Testis (tissue), 3 donors: ENCODE measurements around the gene CACYBP. TPM values are rescaled to one million over a fixed set of nuclear protein-coding genes. Genes with fewer than 3 reads are reported as not detected.

Source experiments
- DNase-seq: peaks from one replicate; pipeline ENCODE4 v3.0.0-alpha.2; 2019
- H3K27ac ChIP-seq, 2 donors: fragments of 200-600 bp; sonication (generic); one replicate each; pipeline ENCODE4 v1.5.1; 2019
- H3K27me3 ChIP-seq: fragments of 200-600 bp; sonication (generic); one replicate; pipeline ENCODE4 v1.5.1; 2019
- H3K36me3 ChIP-seq: fragments of 200-600 bp; sonication (generic); one replicate; pipeline ENCODE4 v1.5.1; 2017; ENCODE audit warnings: low read depth; ENCODE audit errors: missing control alignments
- H3K4me1 ChIP-seq: fragments of 200-600 bp; sonication (generic); one replicate; pipeline ENCODE4 v1.5.1; 2019
- H3K4me3 ChIP-seq, 2 donors: fragments of 200-600 bp; sonication (generic); one replicate each; pipeline ENCODE4 v1.5.1; 2017 to 2019
- H3K9me3 ChIP-seq: fragments of 200-600 bp; sonication (generic); one replicate; pipeline ENCODE4 v1.5.1; 2017
- CTCF ChIP-seq, 3 experiments: fragments of 450-650 bp in 2 of 3; fragments of 200-600 bp in 1 of 3; sonication (generic) in 1 of 3; IDR thresholded peaks; one replicate each; pipeline ENCODE4 v1.5.1; 2016 to 2019; ENCODE audit warnings: antibody characterized with exemption in 3 of 3, mild to moderate bottlenecking in 2 of 3, moderate library complexity in 1 of 3
- POLR2A ChIP-seq: fragments of 450-650 bp; IDR thresholded peaks from one replicate; pipeline ENCODE4 v1.6.1; 2017; ENCODE audit warnings: antibody characterized with exemption, mild to moderate bottlenecking, moderate library complexity
- WGBS, 2 donors: methylation state at CpG; one replicate each; pipeline ENCODE4 v1.1.5; 2018; 5-methylcytosine and 5-hydroxymethylcytosine counted together
- intact Hi-C: fragments of 100-400 bp; cut with DNase I; formaldehyde crosslinking; loops from one replicate; pipeline ENCODE4 v1.15.1; 2023; ENCODE audit warnings: low total_unique reads
- polyA plus RNA-seq: library from polyadenylated mRNA; stranded (reverse); fragments of 350-450 nt; fragmentation: Illumina TruSeq; extraction: RNeasy Lipid Tissue Mini Kit (QIAGEN cat#74804); gene quantifications from one replicate; pipeline ENCODE4 v1.2.3, GENCODE V29; 2014; ENCODE audit warnings: low read depth, low replicate concordance; ENCODE audit not compliant: insufficient read depth
- total RNA-seq, 2 donors: library from RNA; depleted of rRNA; stranded (reverse); fragments of >200 nt; gene quantifications; one replicate each; pipeline ENCODE4 v1.2.3, GENCODE V29; 2016

Gene CACYBP
- total and polyA plus RNA-seq, 3 donors from 2014 or later: 74.4 to 121 (median 120) TPM

- peak overlapping the region; percentile 83 to 94 for H3K4me3 ChIP-seq
- H3K36me3 ChIP-seq: no peaks in the 10 kb centered on the region
- peak; percentile 98 for DNase-seq
- intact Hi-C loops: no loop called here
- no peaks in the 10 kb centered on the region for H3K27me3 ChIP-seq
- peak; percentile 77 for TF ChIP-seq POLR2A
- TF ChIP-seq CTCF (IDR thresholded peaks at IDR 0.05): no peak
- no peaks in the 10 kb centered on the region for H3K9me3 ChIP-seq
- WGBS, 2 donors: 0 to 1% methylated on average over 43 to 58 of the region's 58 CpGs
- peaks cover 5% of the 10 kb centered on the region for H3K4me1 ChIP-seq
- H3K27ac ChIP-seq: peak overlapping the region; percentile 95 to 98
Observed at GRCh38 chr1:174999216-174999935, 371 bp upstream of the CACYBP start.

- Histone ChIP-seq H3K4me1 (peaks cover 5% of the 10 kb centered on the region), H3K27ac (peak overlapping the region; percentile 95 to 98), H3K9me3 (no peaks in the 10 kb centered on the region), H3K36me3 (no peaks in the 10 kb centered on the region), H3K4me3 (peak overlapping the region; percentile 83 to 94), H3K27me3 (no peaks in the 10 kb centered on the region)
- TF ChIP-seq CTCF (IDR thresholded peaks at IDR 0.05) (no peak), POLR2A (no peak)
- intact Hi-C loops: no loop called here
- no peak for DNase-seq
- 5 to 11% methylated on average over 5 of the region's 5 CpGs for WGBS, 2 donors
Observed at GRCh38 chr1:175000697-175001187, 995 bp downstream of the CACYBP start.

DNA sequence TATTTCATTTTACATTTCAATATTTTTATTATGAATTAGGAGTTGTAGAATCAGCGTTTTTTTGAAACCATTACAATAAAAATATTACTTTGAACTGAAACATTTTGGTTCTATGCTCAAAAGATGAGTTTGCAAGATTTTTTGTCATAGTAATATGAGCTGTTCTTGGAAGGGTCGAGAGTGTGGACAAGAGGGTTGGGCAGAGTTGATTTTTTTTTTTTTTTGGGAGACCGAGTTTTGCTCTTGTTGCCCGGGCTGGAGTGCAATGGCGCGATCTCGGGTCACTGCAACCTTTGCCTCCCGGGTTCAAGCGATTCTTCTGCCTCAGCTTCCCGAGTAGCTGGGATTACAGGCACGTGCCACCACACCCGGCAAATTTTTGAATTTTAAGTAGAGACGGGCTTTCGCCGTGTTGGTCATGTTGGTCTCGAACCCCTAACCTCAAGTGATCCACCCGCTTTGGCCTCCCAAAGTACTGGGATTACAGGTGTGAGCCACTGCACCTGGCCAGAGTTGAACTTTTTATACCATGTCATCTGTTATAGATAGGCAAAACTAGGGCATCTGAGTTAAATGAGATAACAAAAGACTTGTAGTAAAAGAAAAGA lies 3.3 kb downstream of the CACYBP start:
- DNase-seq: no peak
- no peak overlapping the region for H3K27ac ChIP-seq
- H3K9me3 ChIP-seq: no peaks in the 10 kb centered on the region
- H3K4me1 ChIP-seq: peaks cover 5% of the 10 kb centered on the region
- WGBS, 2 donors: 50 to 65% methylated on average over 13 to 17 of the region's 17 CpGs
- no peak for TF ChIP-seq POLR2A
- no peak for TF ChIP-seq CTCF (IDR thresholded peaks at IDR 0.05)
- intact Hi-C loops: no loop called here
- no peaks in the 10 kb centered on the region for H3K27me3 ChIP-seq
- no peak overlapping the region for H3K4me3 ChIP-seq
- no peaks in the 10 kb centered on the region for H3K36me3 ChIP-seq

DNA sequence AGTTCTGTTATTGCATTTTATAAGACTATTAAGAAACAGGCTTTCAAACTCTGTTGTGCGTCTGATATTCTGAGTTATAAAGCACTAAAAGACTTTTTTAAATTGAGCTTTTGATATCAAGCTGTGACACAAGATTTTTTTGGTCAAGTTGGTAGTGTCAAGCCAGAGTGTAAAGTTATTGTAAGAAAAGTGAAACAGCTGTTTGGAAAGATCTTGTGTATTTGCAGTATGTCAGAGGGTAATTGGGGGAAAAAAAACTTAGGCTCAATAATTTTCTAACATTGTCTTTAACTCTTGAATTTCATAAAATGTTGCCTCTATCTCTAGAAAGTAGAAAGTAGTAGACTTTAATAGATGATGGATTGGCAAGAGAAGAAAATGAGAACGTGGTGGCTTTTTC lies 3.8 kb downstream of the CACYBP start:
- 36 to 40% methylated on average over 2 of the region's 2 CpGs for WGBS, 2 donors
- no peak for TF ChIP-seq CTCF (IDR thresholded peaks at IDR 0.05)
- no peak for TF ChIP-seq POLR2A
- no peak for DNase-seq
- H3K27me3 ChIP-seq: no peaks in the 10 kb centered on the region
- H3K9me3 ChIP-seq: no peaks in the 10 kb centered on the region
- H3K4me3 ChIP-seq: no peak overlapping the region
- no peaks in the 10 kb centered on the region for H3K36me3 ChIP-seq
- H3K4me1 ChIP-seq: peaks cover 5% of the 10 kb centered on the region
- no peak overlapping the region for H3K27ac ChIP-seq
- intact Hi-C loops: no loop called here
